BLaER1 treated with 17β-estradiol and CSF1 and Interleukin-3, amounts not matched to agents 10 nM and 100 nM (cell line): ENCODE measurements around the gene TMEM37.

Experiments used
- H3K27ac ChIP-seq, 11 experiments: shearing (Covaris generic); formaldehyde crosslinking; 2 replicates each; pipeline ENCODE4 v1.8.1; 2022
- H3K27me3 ChIP-seq, 11 experiments: shearing (Covaris generic); formaldehyde crosslinking; 2 replicates each; pipeline ENCODE4 v1.8.1; 2022
- H3K36me3 ChIP-seq, 11 experiments: shearing (Covaris generic); formaldehyde crosslinking; 2 replicates each; pipeline ENCODE4 v1.8.1; 2022
- H3K4me1 ChIP-seq, 10 experiments: shearing (Covaris generic); formaldehyde crosslinking; 2 replicates each; pipeline ENCODE4 v1.8.1; 2022
- H3K4me2 ChIP-seq, 11 experiments: shearing (Covaris generic); formaldehyde crosslinking; 2 replicates each; pipeline ENCODE4 v1.8.1; 2022
- H3K4me3 ChIP-seq, 10 experiments: shearing (Covaris generic); formaldehyde crosslinking; 2 replicates each; pipeline ENCODE4 v1.8.1; 2022
- H3K9ac ChIP-seq, 11 experiments: shearing (Covaris generic); formaldehyde crosslinking; 2 replicates each; pipeline ENCODE4 v1.8.1; 2022
- H3K9me3 ChIP-seq, 11 experiments: shearing (Covaris generic); formaldehyde crosslinking; replicated peaks in 1 of 11; 2 replicates each; pipeline ENCODE4 v1.8.1; 2022
- H4K20me1 ChIP-seq, 11 experiments: shearing (Covaris generic); formaldehyde crosslinking; 2 replicates each; pipeline ENCODE4 v1.8.1; 2022
- Cebpa-rat ChIP-seq, 11 experiments: shearing (Covaris generic); IDR thresholded peaks; 2 replicates each; pipeline ENCODE4 v1.8.1; 2022

Gene TMEM37

GRCh38 chr2:119473621-119474370 lies 42.1 kb downstream of the TMEM37 start:
- TF ChIP-seq Cebpa-rat (IDR thresholded peaks at IDR 0.05): no peak
- Histone ChIP-seq H3K4me3 (no peak overlapping the region), H4K20me1 (peaks cover 0 to 5% (median 0%) of the 10 kb centered on the region in 11 experiments; a peak in 1 of 22 replicates), H3K9me3 (no peaks in the 10 kb centered on the region), H3K27me3 (no peaks in the 10 kb centered on the region), H3K4me1 (peaks cover 0 to 19% (median 4%) of the 10 kb centered on the region in 10 experiments; a peak in 11 of 20 replicates), H3K4me2 (no peak overlapping the region), H3K36me3 (no peaks in the 10 kb centered on the region), H3K9ac (0 out of 22 replicates have a peak overlapping the region, but pooled peaks of 1 of the 11 experiments have one; percentile 9), H3K27ac (no peak overlapping the region)

GRCh38 chr2:119474371-119475224 lies 42.9 kb downstream of the TMEM37 start:
- Histone ChIP-seq H3K27me3 (no peaks in the 10 kb centered on the region), H3K9ac (peak overlapping the region in 1 of 11 experiments; percentile 9; a peak in 1 of 22 replicates), H3K4me2 (peak overlapping the region in 4 of 11 experiments; percentile 7 to 34 (median 28); a peak in 2 of 22 replicates), H3K4me3 (no peak overlapping the region), H3K27ac (no peak overlapping the region), H3K9me3 (no peaks in the 10 kb centered on the region), H4K20me1 (peaks cover 0 to 5% (median 0%) of the 10 kb centered on the region in 11 experiments; a peak in 1 of 22 replicates), H3K4me1 (peaks cover 0 to 19% (median 4%) of the 10 kb centered on the region in 10 experiments; a peak in 11 of 20 replicates), H3K36me3 (no peaks in the 10 kb centered on the region)
- TF ChIP-seq Cebpa-rat (IDR thresholded peaks at IDR 0.05): no peak

DNA sequence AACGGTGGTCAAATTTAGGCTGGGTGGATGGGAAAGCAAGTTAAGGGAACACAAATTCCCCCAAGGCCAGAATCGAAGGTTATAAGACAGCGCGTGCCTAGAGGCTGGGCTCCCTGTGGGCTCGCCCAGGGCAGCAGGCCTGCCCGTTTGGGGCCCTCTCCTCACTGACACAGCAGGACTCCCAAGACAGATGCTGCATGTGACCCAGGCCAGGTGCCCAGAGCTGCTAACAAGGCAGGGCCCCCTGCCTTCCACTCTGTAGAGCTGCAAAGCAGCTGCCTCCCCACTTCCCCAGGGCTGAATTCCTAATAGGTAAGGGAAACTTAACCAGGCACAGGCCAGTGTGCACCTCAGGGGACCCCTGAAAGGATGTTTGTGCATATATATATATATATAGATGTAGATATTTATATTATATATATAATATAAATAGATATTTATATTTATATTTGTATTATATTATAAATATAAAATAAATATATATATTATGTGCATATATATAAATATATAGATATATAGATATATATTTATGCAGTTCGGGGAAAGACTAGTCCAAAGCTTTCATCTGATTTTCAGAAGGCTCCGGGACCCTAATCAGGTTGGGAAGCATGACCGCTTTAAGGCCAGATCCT lies 43.7 kb downstream of the TMEM37 start:
- H3K4me1 ChIP-seq: peaks cover 0 to 19% (median 4%) of the 10 kb centered on the region in 10 experiments; a peak in 11 of 20 replicates
- H3K9ac ChIP-seq: 0 out of 22 replicates have a peak overlapping the region, but pooled peaks of 1 of the 11 experiments have one; percentile 32
- H3K27me3 ChIP-seq: no peaks in the 10 kb centered on the region
- no peak for TF ChIP-seq Cebpa-rat (IDR thresholded peaks at IDR 0.05)
- H3K27ac ChIP-seq: no peak overlapping the region
- peak overlapping the region in 6 of 11 experiments; percentile 7 to 34 (median 24); a peak in 2 of 22 replicates for H3K4me2 ChIP-seq
- H3K36me3 ChIP-seq: no peaks in the 10 kb centered on the region
- H3K9me3 ChIP-seq: no peaks in the 10 kb centered on the region
- H3K4me3 ChIP-seq: no peak overlapping the region
- peaks cover 0 to 5% (median 0%) of the 10 kb centered on the region in 11 experiments; a peak in 1 of 22 replicates for H4K20me1 ChIP-seq

GRCh38 chr2:119475857-119476244 lies 44.2 kb downstream of the TMEM37 start:
- no peaks in the 10 kb centered on the region for H3K36me3 ChIP-seq
- no peak overlapping the region for H3K27ac ChIP-seq
- no peak for TF ChIP-seq Cebpa-rat (IDR thresholded peaks at IDR 0.05)
- no peak overlapping the region for H3K4me3 ChIP-seq
- no peaks in the 10 kb centered on the region for H3K27me3 ChIP-seq
- no peak overlapping the region for H3K9ac ChIP-seq
- H3K4me1 ChIP-seq: peaks cover 0 to 19% (median 4%) of the 10 kb centered on the region in 10 experiments; a peak in 11 of 20 replicates
- H3K9me3 ChIP-seq: no peaks in the 10 kb centered on the region
- H4K20me1 ChIP-seq: peaks cover 0 to 5% (median 0%) of the 10 kb centered on the region in 11 experiments; a peak in 1 of 22 replicates
- peak overlapping the region in 2 of 11 experiments; percentile 10 to 21; a peak in 1 of 22 replicates for H3K4me2 ChIP-seq

DNA sequence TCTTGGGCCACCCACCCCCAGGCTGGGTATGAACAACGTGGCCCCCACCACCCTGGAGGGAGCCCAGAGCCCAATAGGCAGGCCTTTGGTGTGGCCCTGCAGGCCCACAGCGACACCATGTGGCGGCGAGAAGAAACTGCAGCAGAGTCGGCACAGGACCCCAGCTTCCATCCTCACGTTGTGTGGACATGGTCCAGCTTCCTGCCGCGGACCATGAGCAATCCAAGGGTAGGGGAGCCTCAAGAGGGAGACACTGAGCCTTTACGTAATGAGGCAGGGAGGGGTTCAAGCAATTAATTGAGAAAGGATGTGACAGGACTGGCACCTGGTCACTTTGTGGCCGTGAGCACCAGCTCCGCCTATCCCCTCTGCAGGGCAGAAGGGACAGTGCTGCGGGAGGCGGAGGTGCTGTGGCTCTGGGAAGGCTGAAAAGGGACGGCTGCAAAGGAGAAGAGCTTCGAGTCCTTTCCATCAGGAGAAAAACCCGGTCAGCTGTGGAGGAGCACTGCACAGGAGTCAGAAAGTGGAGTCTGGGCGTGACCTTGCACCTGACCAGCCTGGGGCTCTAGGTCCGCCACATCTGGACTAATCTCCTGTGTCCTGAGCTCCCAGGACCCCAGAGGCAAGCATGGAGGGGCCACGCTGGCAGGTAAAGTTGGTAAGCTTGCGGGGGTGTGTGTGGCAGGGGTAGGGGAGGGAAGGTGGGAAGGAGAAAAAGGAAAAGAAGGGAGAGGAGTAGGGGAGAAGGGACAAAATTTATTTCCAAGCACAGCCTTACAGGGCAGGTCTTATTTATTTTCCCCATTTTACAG lies 44.9 kb downstream of the TMEM37 start:
- TF ChIP-seq Cebpa-rat (IDR thresholded peaks at IDR 0.05): no peak
- no peak overlapping the region for H3K9ac ChIP-seq
- peak overlapping the region in 2 of 11 experiments; percentile 10 to 21; a peak in 1 of 22 replicates for H3K4me2 ChIP-seq
- no peak overlapping the region for H3K4me3 ChIP-seq
- peaks cover 0 to 5% (median 0%) of the 10 kb centered on the region in 11 experiments; a peak in 1 of 22 replicates for H4K20me1 ChIP-seq
- H3K4me1 ChIP-seq: peaks cover 0 to 19% (median 5%) of the 10 kb centered on the region in 10 experiments; a peak in 11 of 20 replicates
- H3K36me3 ChIP-seq: no peaks in the 10 kb centered on the region
- H3K27ac ChIP-seq: no peak overlapping the region
- no peaks in the 10 kb centered on the region for H3K9me3 ChIP-seq
- H3K27me3 ChIP-seq: no peaks in the 10 kb centered on the region

- no peak overlapping the region for H3K4me3 ChIP-seq
- H3K36me3 ChIP-seq: no peaks in the 10 kb centered on the region
- H3K4me2 ChIP-seq: no peak overlapping the region
- no peak overlapping the region for H3K9ac ChIP-seq
- peaks cover 0 to 5% (median 0%) of the 10 kb centered on the region in 11 experiments; a peak in 1 of 22 replicates for H4K20me1 ChIP-seq
- H3K9me3 ChIP-seq: no peaks in the 10 kb centered on the region
- no peak overlapping the region for H3K27ac ChIP-seq
- no peak for TF ChIP-seq Cebpa-rat (IDR thresholded peaks at IDR 0.05)
- H3K27me3 ChIP-seq: no peaks in the 10 kb centered on the region
- H3K4me1 ChIP-seq: peaks cover 2 to 23% (median 11%) of the 10 kb centered on the region in 10 experiments; a peak in 19 of 20 replicates
These were observed 45.5 kb downstream of the TMEM37 start for GRCh38 chr2:119477113-119477505.

GRCh38 chr2:119478188-119478977 lies 46.7 kb downstream of the TMEM37 start:
- Histone ChIP-seq H3K4me2 (no peak overlapping the region), H3K4me1 (peaks cover 15 to 36% (median 24%) of the 10 kb centered on the region in 10 experiments), H4K20me1 (peaks cover 0 to 9% (median 0%) of the 10 kb centered on the region in 11 experiments; a peak in 2 of 22 replicates), H3K27ac (no peak overlapping the region), H3K9me3 (no peaks in the 10 kb centered on the region), H3K36me3 (no peaks in the 10 kb centered on the region), H3K27me3 (no peaks in the 10 kb centered on the region), H3K4me3 (no peak overlapping the region), H3K9ac (no peak overlapping the region)
- TF ChIP-seq Cebpa-rat (IDR thresholded peaks at IDR 0.05): no peak
